C4-2B (cell line): Measurements from ENCODE around the gene SLC11A2.
"Not testable (repeated sequence)": the region's sequence is repeated elsewhere in the genome, so short reads cannot be mapped to it uniquely, and the experiment has no call there.

ENCODE experiments used
- CTCF ChIP-seq: fragments of 450-650 bp; conservative IDR thresholded peaks from 2 replicates; pipeline ENCODE4 v1.5.1; 2017; ENCODE audit warnings: mild to moderate bottlenecking
- ZFX ChIP-seq: fragments of 450-650 bp; IDR thresholded peaks from 2 replicates; pipeline ENCODE4 v1.6.1; 2017

DNA sequence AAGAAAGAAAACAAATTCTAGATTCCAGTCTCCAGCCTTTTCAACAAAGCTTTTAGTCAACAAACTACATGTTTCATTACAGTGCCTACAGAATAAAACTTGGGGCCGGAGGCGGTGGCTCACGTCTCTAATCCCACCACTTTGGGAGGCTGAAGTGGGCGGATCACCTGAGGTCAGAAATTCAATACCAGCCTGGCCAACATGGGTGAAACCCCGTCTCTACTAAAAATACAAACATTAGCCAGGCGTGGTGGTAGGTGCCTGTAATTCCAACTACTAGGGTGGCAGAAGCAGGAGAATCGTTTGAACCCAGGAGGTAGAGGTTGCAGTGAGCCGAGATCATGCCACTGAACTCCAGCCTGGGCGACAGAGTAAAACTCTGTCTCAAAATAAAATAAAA, 11.7 kb downstream of the SLC11A2 start:
- not testable (repeated sequence) for TF ChIP-seq CTCF, ZFX
